Thyroid gland (tissue), 4 donors: ENCODE measurements around the gene EEFSEC. TPM values are rescaled to one million over a fixed set of nuclear protein-coding genes. Genes with fewer than 3 reads are reported as not detected.

Experiments
- DNase-seq, 2 donors: peaks; one replicate each; pipeline ENCODE4 v3.0.0-alpha.2; 2019
- H3K27ac ChIP-seq, 3 donors: fragments of 200-600 bp; sonication (generic); 1 replicate in 2 of 3; 2 replicates in 1 of 3; pipeline ENCODE4 v1.5.1; 2016 to 2019; ENCODE audit warnings: mild to moderate bottlenecking in 1 of 3, moderate library complexity in 1 of 3
- H3K27me3 ChIP-seq: fragments of 200-600 bp; sonication (generic); one replicate; pipeline ENCODE4 v1.5.1; 2019
- H3K36me3 ChIP-seq, 2 donors: fragments of 200-600 bp; sonication (generic); one replicate each; pipeline ENCODE4 v1.5.1; 2016 to 2019
- H3K4me1 ChIP-seq, 2 donors: fragments of 200-600 bp; sonication (generic); one replicate each; pipeline ENCODE4 v1.5.1; 2017 to 2019
- H3K4me3 ChIP-seq, 3 donors: fragments of 200-600 bp; sonication (generic); replicated peaks in 1 of 3; 1 replicate in 2 of 3; 2 replicates in 1 of 3; pipeline ENCODE4 v1.5.1; 2016; ENCODE audit warnings: mild to moderate bottlenecking in 1 of 3
- H3K9me3 ChIP-seq: fragments of 200-600 bp; sonication (generic); one replicate; pipeline ENCODE4 v1.5.1; 2017
- CTCF ChIP-seq, 6 experiments: fragments of 200-600 bp in 3 of 6; fragments of 450-650 bp in 3 of 6; sonication (generic) in 3 of 6; IDR thresholded peaks; one replicate each; pipeline ENCODE4 v1.5.1; 2016 to 2019; ENCODE audit warnings: antibody characterized with exemption in 6 of 6, mild to moderate bottlenecking in 2 of 6, inconsistent platforms in 1 of 6, moderate library complexity in 1 of 6
- POLR2A ChIP-seq, 2 donors: fragments of 450-650 bp; IDR thresholded peaks; one replicate each; pipeline ENCODE4 v1.6.1; 2017; ENCODE audit warnings: antibody characterized with exemption in 2 of 2, mild to moderate bottlenecking in 2 of 2, moderate library complexity in 1 of 2
- WGBS, 2 donors: methylation state at CpG; one replicate each; pipeline ENCODE4 v1.1.5; 2017; 5-methylcytosine and 5-hydroxymethylcytosine counted together
- intact Hi-C: fragments of 100-400 bp; cut with DNase I; formaldehyde crosslinking; loops from one replicate; pipeline ENCODE4 v1.15.1; 2023
- total RNA-seq, 4 donors: library from RNA; depleted of rRNA; stranded (reverse); fragments of >200 nt; gene quantifications; one replicate each; pipeline ENCODE4 v1.2.3, GENCODE V29; 2016

The EEFSEC gene
- total RNA-seq, 4 donors from 2014 or later = 13.3 to 26.6 (median 21.7) TPM

- Histone ChIP-seq H3K27me3 (no peaks in the 10 kb centered on the region), H3K9me3 (no peaks in the 10 kb centered on the region), H3K4me1 (peaks cover 14 to 22% of the 10 kb centered on the region in 2 donors), H3K27ac (no peak overlapping the region), H3K4me3 (no peak overlapping the region), H3K36me3 (no peaks in the 10 kb centered on the region)
- no peak for DNase-seq
- WGBS, 2 donors = 68 to 84% methylated on average over 1 to 3 of the region's 3 CpGs
- TF ChIP-seq POLR2A (IDR thresholded peaks at IDR 0.05) (no peak), CTCF (IDR thresholded peaks at IDR 0.05) (no peak)
- intact Hi-C loops = no loop called here
Observed at GRCh38 chr3:128180913-128181312, 27.6 kb downstream of the EEFSEC start.

GRCh38 chr3:128182656-128183055, 29.4 kb downstream of the EEFSEC start:
- no peak for DNase-seq
- TF ChIP-seq CTCF (IDR thresholded peaks at IDR 0.05) (no peak), POLR2A (IDR thresholded peaks at IDR 0.05) (no peak)
- 54 to 87% methylated on average over 4 to 6 of the region's 6 CpGs for WGBS, 2 donors
- intact Hi-C loops = no loop called here
- no peaks in the 10 kb centered on the region for H3K27me3 ChIP-seq
- peaks cover 14 to 22% of the 10 kb centered on the region in 2 donors for H3K4me1 ChIP-seq
- no peak overlapping the region for H3K4me3 ChIP-seq
- H3K9me3 ChIP-seq = no peaks in the 10 kb centered on the region
- H3K36me3 ChIP-seq = no peaks in the 10 kb centered on the region
- H3K27ac ChIP-seq = no peak overlapping the region

- H3K27me3 ChIP-seq = no peaks in the 10 kb centered on the region
- intact Hi-C loops = no loop called here
- H3K4me1 ChIP-seq = peaks cover 7 to 20% of the 10 kb centered on the region in 2 donors
- H3K27ac ChIP-seq = no peak overlapping the region
- no peak for TF ChIP-seq CTCF (IDR thresholded peaks at IDR 0.05)
- no peak for TF ChIP-seq POLR2A (IDR thresholded peaks at IDR 0.05)
- H3K36me3 ChIP-seq = no peaks in the 10 kb centered on the region
- DNase-seq = no peak
- WGBS, 2 donors = 91 to 94% methylated on average over 3 of the region's 3 CpGs
- no peaks in the 10 kb centered on the region for H3K9me3 ChIP-seq
- no peak overlapping the region for H3K4me3 ChIP-seq
Observed at GRCh38 chr3:128185630-128186447, 32.6 kb downstream of the EEFSEC start.

DNA sequence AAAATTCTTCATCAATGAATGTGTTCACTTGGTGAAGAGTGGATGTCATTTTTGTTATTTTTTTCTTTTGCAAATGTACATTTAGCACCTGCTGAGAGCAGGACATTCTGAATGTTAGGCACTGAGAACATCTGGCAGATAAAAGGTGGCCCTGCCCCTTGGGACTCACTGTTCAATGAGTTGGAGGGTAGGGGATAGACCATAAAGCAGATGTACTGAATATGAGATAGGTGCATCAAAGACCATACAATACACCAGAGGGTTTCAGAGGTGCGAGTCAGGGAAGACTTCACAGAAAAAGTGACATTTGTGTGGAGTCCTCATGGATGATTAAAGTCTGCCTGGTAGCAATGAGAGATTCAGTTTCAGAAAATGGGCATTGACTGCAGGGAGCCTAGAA, 34.2 kb downstream of the EEFSEC start:
- H3K4me1 ChIP-seq = peaks cover 0 to 10% of the 10 kb centered on the region in 2 donors
- H3K27me3 ChIP-seq = no peaks in the 10 kb centered on the region
- no peaks in the 10 kb centered on the region for H3K36me3 ChIP-seq
- H3K27ac ChIP-seq = no peak overlapping the region
- no peak for DNase-seq
- intact Hi-C loops = no loop called here
- no peaks in the 10 kb centered on the region for H3K9me3 ChIP-seq
- 97 to 100% methylated on average over 1 of the region's 1 CpG for WGBS, 2 donors
- TF ChIP-seq CTCF (IDR thresholded peaks at IDR 0.05) = no peak
- no peak for TF ChIP-seq POLR2A (IDR thresholded peaks at IDR 0.05)
- H3K4me3 ChIP-seq = no peak overlapping the region

- no peaks in the 10 kb centered on the region for H3K9me3 ChIP-seq
- TF ChIP-seq POLR2A (IDR thresholded peaks at IDR 0.05) (no peak), CTCF (IDR thresholded peaks at IDR 0.05) (no peak)
- WGBS, 2 donors = 57 to 80% methylated on average over 4 of the region's 4 CpGs
- no peaks in the 10 kb centered on the region for H3K27me3 ChIP-seq
- intact Hi-C loops = no loop called here
- DNase-seq = peak in 1 of 2 donors; percentile 17
- H3K36me3 ChIP-seq = no peaks in the 10 kb centered on the region
- H3K27ac ChIP-seq = no peak overlapping the region
- peaks cover 0 to 10% of the 10 kb centered on the region in 2 donors for H3K4me1 ChIP-seq
- no peak overlapping the region for H3K4me3 ChIP-seq
Observed at GRCh38 chr3:128188326-128188725, 35.0 kb downstream of the EEFSEC start.
